Effector memory CD4-positive, alpha-beta T cell (primary cell): ENCODE measurements around the gene SNX32.
A peak's percentile ranks its signal among the peaks of the same experiment; 100 is the strongest.
"Not testable (repeated sequence)": the region's sequence is repeated elsewhere in the genome, so short reads cannot be mapped to it uniquely, and the experiment has no call there.

ENCODE experiments used
- DNase-seq, 3 donors: peaks; one replicate each; pipeline ENCODE4 v3.0.0-alpha.2; 2020
- H3K27ac ChIP-seq: 2 replicates; pipeline ENCODE4 v1.7.0; 2013; ENCODE audit warnings: mild to moderate bottlenecking, low read length, moderate library complexity; ENCODE audit not compliant: insufficient read depth, poor library complexity, severe bottlenecking
- H3K27me3 ChIP-seq: replicated peaks from 2 replicates; pipeline ENCODE4 v1.7.0; 2013; ENCODE audit warnings: mild to moderate bottlenecking, low read length; ENCODE audit not compliant: insufficient read depth, control insufficient read depth, poor library complexity, severe bottlenecking
- H3K36me3 ChIP-seq: 2 replicates; pipeline ENCODE4 v1.7.0; 2013; ENCODE audit warnings: mild to moderate bottlenecking, low read length, moderate library complexity; ENCODE audit not compliant: control insufficient read depth, insufficient read depth
- H3K4me1 ChIP-seq: 2 replicates; pipeline ENCODE4 v1.7.0; 2013; ENCODE audit warnings: low read length, mild to moderate bottlenecking; ENCODE audit not compliant: control insufficient read depth, insufficient read depth, poor library complexity, severe bottlenecking
- H3K4me3 ChIP-seq: 2 replicates; pipeline ENCODE4 v1.7.0; 2013; ENCODE audit warnings: low read length, low read depth, mild to moderate bottlenecking; ENCODE audit not compliant: insufficient read depth, poor library complexity, severe bottlenecking
- H3K9me3 ChIP-seq: 2 replicates; pipeline ENCODE4 v1.7.0; 2013; ENCODE audit warnings: mild to moderate bottlenecking, low read length, moderate library complexity; ENCODE audit not compliant: control insufficient read depth

SNX32 gene

GRCh38 chr11:65886826-65887722, 53.3 kb downstream of the SNX32 start:
- no peak for DNase-seq
- Histone ChIP-seq H3K36me3 (peaks cover 27% of the 10 kb centered on the region), H3K27me3 (no peaks in the 10 kb centered on the region), H3K9me3 (no peaks in the 10 kb centered on the region), H3K4me1 (peaks cover 26% of the 10 kb centered on the region), H3K4me3 (no peak overlapping the region), H3K27ac (peak overlapping the region; percentile 90)

GRCh38 chr11:65887723-65888162, 54.0 kb downstream of the SNX32 start:
- Histone ChIP-seq H3K4me1 (peaks cover 33% of the 10 kb centered on the region), H3K27ac (peak overlapping the region; percentile 90), H3K4me3 (peak overlapping the region; percentile 79), H3K36me3 (peaks cover 22% of the 10 kb centered on the region), H3K9me3 (no peaks in the 10 kb centered on the region), H3K27me3 (no peaks in the 10 kb centered on the region)
- no peak for DNase-seq

- Histone ChIP-seq H3K27ac (peak within 1 kb of the TSS; percentile 90), H3K36me3 (peaks cover 16% of the 10 kb centered on the region), H3K9me3 (no peaks in the 10 kb centered on the region), H3K4me3 (peak within 1 kb of the TSS; percentile 79), H3K27me3 (no peaks in the 10 kb centered on the region), H3K4me1 (peaks cover 38% of the 10 kb centered on the region)
- DNase-seq, result peak; percentile 92 to 95 (median 93)
These were observed 54.5 kb downstream of the SNX32 start, which contains the start of gene FIBP for GRCh38 chr11:65888163-65888814. TSS of gene FIBP (minus strand) at chr11:65888471. CDS start at chr11:65888418, 53 bp downstream.

GRCh38 chr11:65890324-65891218, 56.8 kb downstream of the SNX32 start, which contains the start of gene CCDC85B:
TSS of gene CCDC85B (plus strand) at chr11:65890673. CDS start at chr11:65890784, 111 bp downstream.
- Histone ChIP-seq H3K4me1 (peaks cover 45% of the 10 kb centered on the region), H3K36me3 (peaks cover 2% of the 10 kb centered on the region), H3K27me3 (no peaks in the 10 kb centered on the region), H3K9me3 (no peaks in the 10 kb centered on the region), H3K27ac (peak within 1 kb of the TSS; percentile 90), H3K4me3 (peak within 1 kb of the TSS; percentile 79)
- DNase-seq, result peak; percentile 96 to 97 (median 97)

GRCh38 chr11:65891219-65892136, 57.7 kb downstream of the SNX32 start:
- no peak for DNase-seq
- no peaks in the 10 kb centered on the region for H3K27me3 ChIP-seq
- H3K27ac ChIP-seq, result peak overlapping the region; percentile 90
- H3K36me3 ChIP-seq, result no peaks in the 10 kb centered on the region
- peaks cover 45% of the 10 kb centered on the region for H3K4me1 ChIP-seq
- peak overlapping the region; percentile 79 for H3K4me3 ChIP-seq
- no peaks in the 10 kb centered on the region for H3K9me3 ChIP-seq

- Histone ChIP-seq H3K4me1 (peaks cover 45% of the 10 kb centered on the region), H3K4me3 (peak overlapping the region; percentile 79), H3K27ac (peak overlapping the region; percentile 90)
- not testable (repeated sequence) for H3K9me3 ChIP-seq, H3K27me3 ChIP-seq, H3K36me3 ChIP-seq, DNase-seq
These were observed 58.4 kb downstream of the SNX32 start for GRCh38 chr11:65892137-65892540.

GRCh38 chr11:65892661-65893317, 59.0 kb downstream of the SNX32 start:
- Histone ChIP-seq H3K27me3 (no peaks in the 10 kb centered on the region), H3K4me3 (peak overlapping the region; percentile 6), H3K9me3 (no peaks in the 10 kb centered on the region), H3K4me1 (peaks cover 42% of the 10 kb centered on the region), H3K27ac (peak overlapping the region; percentile 62), H3K36me3 (no peaks in the 10 kb centered on the region)
- no peak for DNase-seq

- Histone ChIP-seq H3K9me3 (no peaks in the 10 kb centered on the region), H3K36me3 (no peaks in the 10 kb centered on the region), H3K4me3 (peak overlapping the region; percentile 35), H3K4me1 (peaks cover 43% of the 10 kb centered on the region), H3K27me3 (peaks cover 4% of the 10 kb centered on the region), H3K27ac (peak overlapping the region; percentile 62)
- DNase-seq, result no peak
These were observed 60.4 kb downstream of the SNX32 start for GRCh38 chr11:65894034-65894591.
